ENCODE measurements around the gene C1QL4. TPM values are rescaled to one million over a fixed set of nuclear protein-coding genes. Genes with fewer than 3 reads are reported as not detected.
A peak's percentile ranks its signal among the peaks of the same experiment; 100 is the strongest.
"Not testable (repeated sequence)": the region's sequence is repeated elsewhere in the genome, so short reads cannot be mapped to it uniquely, and the experiment has no call there.

Gene C1QL4
- total and polyA plus RNA-seq, 5 donors from 2014 or later, result not detected

DNA sequence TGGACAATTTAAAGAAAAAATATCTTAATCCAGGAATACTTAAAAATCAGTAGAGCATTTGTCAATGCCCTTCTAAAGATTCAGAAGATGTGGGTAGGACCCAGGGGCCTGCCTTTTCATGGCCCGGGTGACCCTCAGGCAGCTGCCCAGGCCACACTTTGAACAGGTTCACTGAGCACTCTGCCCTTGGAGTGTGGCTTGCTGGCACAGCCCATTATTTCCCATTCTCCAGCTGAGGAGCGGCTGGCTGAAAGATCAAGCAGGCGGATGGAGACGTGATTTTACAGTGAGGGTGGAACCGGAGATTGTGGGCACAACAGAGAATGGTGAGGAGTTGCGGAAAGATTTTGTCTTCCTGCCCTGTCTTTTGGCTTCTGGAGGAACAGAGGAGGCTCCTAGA, 49.1 kb downstream of the C1QL4 start:
- Mint-ChIP-seq H3K36me3 (no peaks in the 10 kb centered on the region), H3K4me1 (no peaks in the 10 kb centered on the region), H3K27me3 (peaks cover 57% of the 10 kb centered on the region), H3K4me3 (no peak overlapping the region), H3K27ac (peak overlapping the region in 2 of 3 donors; percentile 48 to 91), H3K9me3 (peaks cover 0 to 2% (median 0%) of the 10 kb centered on the region in 7 donors)
- H3K4me3 ChIP-seq (ENCODE audit: low read depth, low read length), result no peak overlapping the region
- no peaks in the 10 kb centered on the region for H3K9me3 ChIP-seq (ENCODE audit: control insufficient read depth in 2 of 2, low read length in 2 of 2)
- DNase-seq (no peak), ATAC-seq (ENCODE audit: low read depth in 2 of 2) (no peak)
- H3K27me3 ChIP-seq (ENCODE audit: control insufficient read depth, insufficient read depth, low read length), result peaks cover 4% of the 10 kb centered on the region
- H3K27ac ChIP-seq (ENCODE audit: insufficient read depth, low read length, poor library complexity, severe bottlenecking), result no peak overlapping the region
- no peaks in the 10 kb centered on the region for H3K4me1 ChIP-seq (ENCODE audit: control insufficient read depth, insufficient read depth, low read length, poor library complexity, severe bottlenecking)
- H3K36me3 ChIP-seq (ENCODE audit: control insufficient read depth, insufficient read depth, low read length), result no peaks in the 10 kb centered on the region

DNA sequence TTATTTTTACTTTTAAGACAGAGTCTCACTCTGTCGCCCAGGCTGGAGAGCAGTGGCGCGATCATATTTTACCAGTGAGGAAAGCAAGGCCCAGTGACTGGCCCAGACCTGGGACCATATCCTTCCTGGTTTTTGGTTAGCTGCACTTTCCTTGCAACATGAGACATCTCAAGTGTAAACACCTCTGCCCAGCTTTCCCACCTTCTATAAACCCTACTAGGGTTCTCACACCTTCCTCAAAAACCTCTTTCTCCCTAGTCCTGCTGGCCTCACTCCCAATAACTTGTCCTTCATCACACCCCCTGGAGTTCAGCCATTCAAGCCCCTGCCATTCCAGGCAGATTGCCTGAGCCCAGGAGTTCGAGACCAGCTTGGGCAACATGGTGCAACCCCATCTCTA, 52.3 kb downstream of the C1QL4 start:
- H3K9me3 ChIP-seq (ENCODE audit: control insufficient read depth in 2 of 2, low read length in 2 of 2), result no peaks in the 10 kb centered on the region

DNA sequence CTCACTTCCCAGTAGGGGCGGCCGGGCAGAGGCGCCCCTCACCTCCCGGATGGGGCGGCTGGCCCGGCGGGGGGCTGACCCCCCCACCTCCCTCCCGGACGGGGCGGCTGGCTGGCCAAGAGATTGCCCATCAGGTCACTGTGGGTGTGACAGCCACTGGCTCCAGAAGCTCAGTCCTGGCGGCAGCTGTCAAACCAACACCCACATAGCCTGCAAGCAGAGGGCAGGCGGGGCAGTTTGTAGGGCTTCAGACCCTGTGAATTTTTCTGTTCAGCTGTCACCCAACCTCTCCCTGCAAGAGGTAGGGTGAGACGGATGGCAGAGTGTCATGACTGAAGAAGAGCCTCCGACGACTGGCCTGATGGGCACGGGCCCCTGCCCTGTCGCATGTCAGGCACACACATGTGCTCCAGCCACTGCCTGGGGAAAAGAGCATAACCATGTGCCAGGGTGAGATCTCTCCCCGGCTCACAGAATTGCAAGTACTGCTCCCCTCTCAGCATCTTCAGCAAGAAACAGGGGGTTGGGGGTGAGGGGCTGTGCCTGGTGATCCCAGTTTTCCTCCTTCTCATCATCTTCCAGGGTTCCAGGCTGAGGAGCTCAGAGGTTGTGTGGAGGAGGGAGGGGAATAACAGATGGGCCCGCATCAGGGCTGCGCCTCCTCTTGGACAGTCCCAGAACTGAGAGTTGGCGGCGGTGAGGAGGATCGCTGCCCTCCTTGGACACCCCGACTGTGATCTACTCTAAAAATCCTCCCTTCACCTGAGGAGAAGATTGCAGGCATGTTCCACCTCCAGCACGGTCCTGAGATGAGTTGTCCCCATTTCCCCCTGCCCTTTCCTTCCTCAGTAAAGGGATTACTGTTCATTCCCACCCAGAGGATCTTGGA, 53.2 kb downstream of the C1QL4 start:
- no peak overlapping the region for H3K27ac Mint-ChIP-seq
- H3K4me3 Mint-ChIP-seq, result no peak overlapping the region
- H3K9me3 Mint-ChIP-seq, result peaks cover 0 to 2% (median 0%) of the 10 kb centered on the region in 7 donors
- H3K4me1 Mint-ChIP-seq, result no peaks in the 10 kb centered on the region
- H3K27me3 ChIP-seq (ENCODE audit: control insufficient read depth, insufficient read depth, low read length), result peaks cover 7% of the 10 kb centered on the region
- H3K9me3 ChIP-seq (ENCODE audit: control insufficient read depth in 2 of 2, low read length in 2 of 2), result no peaks in the 10 kb centered on the region
- no peak for DNase-seq
- no peaks in the 10 kb centered on the region for H3K36me3 Mint-ChIP-seq
- no peak overlapping the region for H3K4me3 ChIP-seq (ENCODE audit: low read depth, low read length)
- no peaks in the 10 kb centered on the region for H3K4me1 ChIP-seq (ENCODE audit: control insufficient read depth, insufficient read depth, low read length, poor library complexity, severe bottlenecking)
- H3K27ac ChIP-seq (ENCODE audit: insufficient read depth, low read length, poor library complexity, severe bottlenecking), result no peak overlapping the region
- no peak for ATAC-seq (ENCODE audit: low read depth in 2 of 2)
- H3K36me3 ChIP-seq (ENCODE audit: control insufficient read depth, insufficient read depth, low read length), result no peaks in the 10 kb centered on the region
- peaks cover 54% of the 10 kb centered on the region for H3K27me3 Mint-ChIP-seq

More for the DNA sequence above, 52.3 kb downstream of the C1QL4 start:
- Histone ChIP-seq H3K36me3 (ENCODE audit: control insufficient read depth, insufficient read depth, low read length) (no peaks in the 10 kb centered on the region), H3K4me3 (ENCODE audit: low read depth, low read length) (no peak overlapping the region), H3K27ac (ENCODE audit: insufficient read depth, low read length, poor library complexity, severe bottlenecking) (no peak overlapping the region), H3K27me3 (ENCODE audit: control insufficient read depth, insufficient read depth, low read length) (peaks cover 4% of the 10 kb centered on the region), H3K4me1 (ENCODE audit: control insufficient read depth, insufficient read depth, low read length, poor library complexity, severe bottlenecking) (no peaks in the 10 kb centered on the region)
- Mint-ChIP-seq H3K9me3 (peaks cover 0 to 2% (median 0%) of the 10 kb centered on the region in 7 donors), H3K4me1 (no peaks in the 10 kb centered on the region), H3K36me3 (no peaks in the 10 kb centered on the region), H3K27ac (no peak overlapping the region), H3K4me3 (no peak overlapping the region), H3K27me3 (peaks cover 50% of the 10 kb centered on the region)
- DNase-seq, result no peak
- no peak for ATAC-seq (ENCODE audit: low read depth in 2 of 2)

DNA sequence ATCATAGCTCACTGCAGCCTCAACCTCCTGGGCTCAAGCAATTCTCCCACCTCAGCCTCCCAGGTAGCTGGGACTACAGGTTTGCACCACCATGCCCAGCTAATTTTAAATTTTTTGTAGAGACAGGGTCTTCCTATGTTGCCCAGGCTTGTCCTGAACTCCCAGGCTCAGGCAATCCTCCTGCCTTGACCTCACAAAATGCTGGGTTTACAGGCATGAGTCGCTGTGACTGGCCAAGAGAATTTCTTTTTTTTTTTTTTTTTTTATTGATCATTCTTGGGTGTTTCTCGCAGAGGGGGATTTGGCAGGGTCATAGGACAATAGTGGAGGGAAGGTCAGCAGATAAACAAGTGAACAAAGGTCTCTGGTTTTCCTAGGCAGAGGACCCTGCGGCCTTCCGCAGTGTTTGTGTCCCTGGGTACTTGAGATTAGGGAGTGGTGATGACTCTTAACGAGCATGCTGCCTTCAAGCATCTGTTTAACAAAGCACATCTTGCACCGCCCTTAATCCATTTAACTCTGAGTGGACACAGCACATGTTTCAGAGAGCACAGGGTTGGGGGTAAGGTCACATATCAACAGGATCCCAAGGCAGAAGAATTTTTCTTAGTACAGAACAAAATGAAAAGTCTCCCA, 54.1 kb downstream of the C1QL4 start:
- H3K9me3 Mint-ChIP-seq, H3K4me1 Mint-ChIP-seq: not testable (repeated sequence)

More for the DNA sequence above, 54.1 kb downstream of the C1QL4 start:
- not testable (repeated sequence) for H3K4me3 Mint-ChIP-seq; ATAC-seq (ENCODE audit: low read depth in 2 of 2); DNase-seq; H3K36me3 Mint-ChIP-seq; H3K27ac ChIP-seq (ENCODE audit: insufficient read depth, low read length, poor library complexity, severe bottlenecking); H3K36me3 ChIP-seq (ENCODE audit: control insufficient read depth, insufficient read depth, low read length); H3K4me3 ChIP-seq (ENCODE audit: low read depth, low read length); H3K27me3 ChIP-seq (ENCODE audit: control insufficient read depth, insufficient read depth, low read length); H3K4me1 ChIP-seq (ENCODE audit: control insufficient read depth, insufficient read depth, low read length, poor library complexity, severe bottlenecking); H3K9me3 ChIP-seq (ENCODE audit: control insufficient read depth in 2 of 2, low read length in 2 of 2); H3K27ac Mint-ChIP-seq
- peaks cover 47% of the 10 kb centered on the region for H3K27me3 Mint-ChIP-seq

Other genes starting within 250 kb of the C1QL4 start
- 0.27 TPM for gene DHH, start 242.4 kb downstream of the C1QL4 start, total RNA-seq
- gene DHH, start 242.4 kb downstream of the C1QL4 start, polyA plus RNA-seq, result not detected
- 315 TPM for gene LMBR1L, start 226.3 kb downstream of the C1QL4 start, total RNA-seq
- gene LMBR1L, start 226.3 kb downstream of the C1QL4 start, polyA plus RNA-seq, result 10 to 100 TPM; 59.0 to 71.9 (median 62.2) TPM
- gene TUBA1B, start 205.8 kb downstream of the C1QL4 start, total RNA-seq, result 174 TPM
- gene TUBA1B, start 205.8 kb downstream of the C1QL4 start, polyA plus RNA-seq, result 100 to 1,000 TPM; 445 to 648 (median 513) TPM
- gene TUBA1A, start 148.1 kb downstream of the C1QL4 start, total RNA-seq, result 213 TPM
- gene TUBA1A, start 148.1 kb downstream of the C1QL4 start, polyA plus RNA-seq, result 100 to 1,000 TPM; 249 to 298 (median 265) TPM
- gene TUBA1C, start 72.1 kb downstream of the C1QL4 start, total RNA-seq, result 41.4 TPM
- gene TUBA1C, start 72.1 kb downstream of the C1QL4 start, polyA plus RNA-seq, result 10 to 100 TPM; 50.0 to 64.0 (median 56.3) TPM
- not detected for gene PRPH, start 42.0 kb downstream of the C1QL4 start, total RNA-seq
- under 1 TPM in 1 of 4 donors, not detected in 3; 0.24 TPM for gene PRPH, start 42.0 kb downstream of the C1QL4 start, polyA plus RNA-seq
- 2.0 TPM for gene TROAP, start 13.9 kb downstream of the C1QL4 start, total RNA-seq
- gene TROAP, start 13.9 kb downstream of the C1QL4 start, polyA plus RNA-seq, result 1 to 10 TPM; 2.8 to 8.8 (median 4.9) TPM
- not detected for gene DNAJC22, start 9.7 kb upstream of the C1QL4 start, total RNA-seq
- not detected for gene DNAJC22, start 9.7 kb upstream of the C1QL4 start, polyA plus RNA-seq
- gene SPATS2, start 30.3 kb upstream of the C1QL4 start, total RNA-seq, result 5.5 TPM
- 1 to 10 TPM; 2.4 to 4.8 (median 3.6) TPM for gene SPATS2, start 30.3 kb upstream of the C1QL4 start, polyA plus RNA-seq
- 1.2 TPM for gene KCNH3, start 201.8 kb upstream of the C1QL4 start, total RNA-seq
- 1 to 10 TPM; 1.1 to 2.1 (median 1.5) TPM for gene KCNH3, start 201.8 kb upstream of the C1QL4 start, polyA plus RNA-seq
- 72.8 TPM for gene MCRS1, start 231.0 kb upstream of the C1QL4 start, total RNA-seq
- gene MCRS1, start 231.0 kb upstream of the C1QL4 start, polyA plus RNA-seq, result 10 to 100 TPM; 62.8 to 81.0 (median 67.8) TPM